LNCAP (cell line): ENCODE data around the gene KCNE1.

Experiments used
- TF ChIP-seq, protein P1 (sequence below): fragments of 450-650 bp; IDR thresholded peaks from 2 replicates; pipeline ENCODE4 v1.5.1; 2017; ENCODE audit warnings: mild to moderate bottlenecking

KCNE1 gene

DNA sequence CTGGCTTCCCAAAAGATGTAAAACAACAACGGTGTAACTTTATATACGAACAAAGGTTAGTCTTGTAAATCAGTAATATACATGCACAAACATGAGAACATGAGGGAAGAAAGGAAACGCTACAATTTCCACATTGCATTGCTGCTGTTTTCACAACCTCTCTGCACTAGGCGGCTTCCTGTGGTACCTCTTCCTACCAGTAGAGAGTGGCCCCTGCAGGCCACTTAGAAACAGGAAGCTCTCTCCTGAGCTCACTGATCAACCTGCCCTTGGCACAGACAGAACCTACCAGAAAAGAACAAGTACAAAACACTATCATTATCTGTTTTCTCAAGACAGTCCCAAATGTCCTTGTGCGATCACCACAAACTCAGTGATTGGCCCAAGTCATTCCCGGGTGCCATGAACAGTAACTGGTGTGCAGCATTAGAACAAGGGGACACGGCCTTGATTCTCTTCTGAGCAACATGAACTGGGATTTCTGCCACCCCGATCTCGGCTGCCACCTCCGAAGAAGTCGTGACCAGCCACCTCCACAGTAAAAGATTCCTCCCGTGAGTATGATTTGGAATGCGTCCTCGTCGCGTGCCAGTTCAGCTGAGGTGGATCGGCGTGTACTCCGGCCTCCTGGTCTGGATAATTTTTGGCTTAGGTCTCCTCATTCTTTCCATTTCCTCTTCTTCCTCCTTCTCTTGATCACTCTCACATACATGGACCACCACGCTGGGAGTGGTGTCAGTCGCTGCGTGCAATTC, 5.7 kb upstream of the KCNE1 start:
- TF ChIP-seq, protein P1, sequence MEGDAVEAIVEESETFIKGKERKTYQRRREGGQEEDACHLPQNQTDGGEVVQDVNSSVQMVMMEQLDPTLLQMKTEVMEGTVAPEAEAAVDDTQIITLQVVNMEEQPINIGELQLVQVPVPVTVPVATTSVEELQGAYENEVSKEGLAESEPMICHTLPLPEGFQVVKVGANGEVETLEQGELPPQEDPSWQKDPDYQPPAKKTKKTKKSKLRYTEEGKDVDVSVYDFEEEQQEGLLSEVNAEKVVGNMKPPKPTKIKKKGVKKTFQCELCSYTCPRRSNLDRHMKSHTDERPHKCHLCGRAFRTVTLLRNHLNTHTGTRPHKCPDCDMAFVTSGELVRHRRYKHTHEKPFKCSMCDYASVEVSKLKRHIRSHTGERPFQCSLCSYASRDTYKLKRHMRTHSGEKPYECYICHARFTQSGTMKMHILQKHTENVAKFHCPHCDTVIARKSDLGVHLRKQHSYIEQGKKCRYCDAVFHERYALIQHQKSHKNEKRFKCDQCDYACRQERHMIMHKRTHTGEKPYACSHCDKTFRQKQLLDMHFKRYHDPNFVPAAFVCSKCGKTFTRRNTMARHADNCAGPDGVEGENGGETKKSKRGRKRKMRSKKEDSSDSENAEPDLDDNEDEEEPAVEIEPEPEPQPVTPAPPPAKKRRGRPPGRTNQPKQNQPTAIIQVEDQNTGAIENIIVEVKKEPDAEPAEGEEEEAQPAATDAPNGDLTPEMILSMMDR, result no peak

DNA sequence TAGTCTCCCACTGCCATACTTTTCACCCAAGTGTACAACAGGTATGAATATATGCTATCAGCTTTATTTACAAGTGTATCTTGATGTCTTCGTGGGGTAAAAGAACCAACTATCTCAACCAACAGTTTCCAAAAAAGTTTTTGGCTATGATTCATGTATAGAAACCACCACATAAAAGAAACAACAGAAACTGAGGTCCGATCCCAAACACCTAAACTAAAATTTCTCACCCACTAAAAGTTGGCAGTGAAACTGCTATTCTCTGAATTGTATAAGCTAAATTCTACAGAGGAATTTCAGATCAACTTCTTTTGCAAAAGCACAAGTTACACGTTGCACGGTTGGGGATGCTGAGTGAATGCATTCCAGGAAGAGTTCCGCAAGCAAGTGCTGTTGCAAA, 5.0 kb upstream of the KCNE1 start:
- TF ChIP-seq, protein P1, result no peak

DNA sequence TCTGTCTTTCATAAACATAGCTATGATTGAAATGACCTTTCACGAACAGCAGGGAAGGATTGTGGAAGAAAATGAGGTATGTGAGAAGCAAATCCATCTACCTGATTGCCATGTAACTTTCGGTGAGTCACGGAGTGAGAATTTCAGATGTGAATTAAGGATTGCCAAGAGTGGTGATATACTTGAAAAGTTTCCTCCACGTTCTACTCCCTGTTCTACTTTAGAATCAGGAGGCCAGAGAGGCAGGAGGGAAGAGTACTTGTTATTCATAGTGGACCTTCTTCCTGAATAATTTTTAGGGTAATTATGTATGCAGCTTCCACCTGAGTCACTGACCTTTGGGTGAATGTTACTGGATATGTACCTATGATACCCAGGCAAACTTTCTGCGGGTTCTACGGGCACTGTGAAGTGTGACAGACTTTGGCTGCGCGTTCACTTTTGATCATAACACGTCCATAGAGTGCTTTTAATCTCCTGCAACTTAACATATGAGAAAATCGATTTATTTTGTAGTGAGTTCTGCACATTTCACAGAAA, 2.6 kb upstream of the KCNE1 start:
- TF ChIP-seq, protein P1, result no peak

- TF ChIP-seq, protein P1, result no peak
These were observed 1.2 kb upstream of the KCNE1 start for GRCh38 chr21:34513129-34513675.

DNA sequence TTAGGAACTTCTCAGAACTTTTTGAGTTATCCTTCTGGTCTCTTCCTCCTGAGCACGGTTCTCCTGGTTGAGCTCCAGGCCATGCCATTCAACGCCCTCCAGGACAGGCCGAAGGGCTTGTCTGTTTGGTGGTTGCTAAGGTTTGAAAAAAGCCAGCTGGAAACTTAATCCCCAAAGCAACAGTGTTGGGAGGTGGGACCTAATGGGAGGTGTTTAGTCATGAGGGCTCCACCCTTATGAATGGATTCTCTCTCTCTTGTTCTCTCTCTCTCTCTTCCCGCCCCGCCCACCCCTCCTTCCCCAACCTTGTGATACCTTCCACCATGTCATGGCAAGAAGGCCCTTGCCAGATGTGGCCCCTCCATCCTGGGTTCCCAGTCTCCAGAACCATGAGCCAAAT, 829 bp downstream of the KCNE1 start:
- TF ChIP-seq, protein P1, result no peak

GRCh38 chr21:34510148-34511142, 1.6 kb downstream of the KCNE1 start:
- TF ChIP-seq, protein P1, result peak; percentile 42

DNA sequence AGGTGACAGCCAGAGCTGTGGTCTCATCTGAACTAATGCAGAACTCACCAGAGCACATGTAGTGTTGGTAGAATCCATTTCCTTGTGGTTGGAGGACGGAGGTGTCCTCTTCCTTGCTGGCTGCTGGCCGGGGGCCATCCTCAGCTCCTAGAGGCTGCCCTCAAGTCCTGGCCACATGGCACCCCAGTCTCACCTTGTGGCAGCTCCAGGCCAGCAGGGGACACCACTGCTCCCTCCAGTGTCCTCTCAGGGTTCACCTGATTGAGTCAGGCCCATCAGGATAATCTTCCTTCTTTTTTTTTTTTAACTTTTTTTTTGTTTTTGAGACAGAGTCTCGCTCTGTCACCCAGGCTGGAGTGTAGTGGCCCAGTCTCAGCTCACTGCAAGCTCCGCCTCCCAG, 2.9 kb downstream of the KCNE1 start:
- TF ChIP-seq, protein P1, result peak; percentile 17; the same call in 1 of the 2 replicates
